SK-N-SH treated with all-trans-retinoic acid at 6 μM for 48 hours (cell line): ENCODE data around the gene CUEDC2.

ENCODE experiments used
- BACH2 ChIP-seq: fragments of 250-450 bp; sonication (Bioruptor Pico); IDR thresholded peaks from 2 replicates; pipeline ENCODE4 v1.9.0; 2021; ENCODE audit warnings: mild to moderate bottlenecking, borderline replicate concordance
- CREB5 ChIP-seq: fragments of 250-450 bp; sonication (Bioruptor Pico); IDR thresholded peaks from 2 replicates; pipeline ENCODE4 v1.5.1; 2020; ENCODE audit warnings: low read depth, mild to moderate bottlenecking, moderate library complexity
- CSRNP3 ChIP-seq: fragments of 250-450 bp; sonication (Bioruptor Pico); IDR thresholded peaks from 2 replicates; pipeline ENCODE4 v1.5.1; 2021; ENCODE audit warnings: mild to moderate bottlenecking, moderate library complexity
- OSR1 ChIP-seq: fragments of 250-450 bp; sonication (Bioruptor Pico); IDR thresholded peaks from 2 replicates; pipeline ENCODE4 v1.8.0; 2022; ENCODE audit warnings: moderate library complexity, mild to moderate bottlenecking, inconsistent platforms
- PATZ1 ChIP-seq: fragments of 250-450 bp; sonication (Bioruptor Pico); IDR thresholded peaks from 2 replicates; pipeline ENCODE4 v1.8.0; 2020; ENCODE audit warnings: mild to moderate bottlenecking, moderate library complexity, borderline replicate concordance
- TSHZ2 ChIP-seq: fragments of 250-450 bp; sonication (Bioruptor Pico); IDR thresholded peaks from 2 replicates; pipeline ENCODE4 v1.5.0; 2020; ENCODE audit warnings: mild to moderate bottlenecking, moderate library complexity

GRCh38 chr10:102405632-102406031, 26.7 kb downstream of the CUEDC2 start:
- TF ChIP-seq CSRNP3 (CRISPR knock-in tag), result no peak
- no peak for TF ChIP-seq CREB5
- TF ChIP-seq OSR1 (CRISPR knock-in tag), result no peak
- TF ChIP-seq PATZ1 (CRISPR knock-in tag), result no peak
- no peak for TF ChIP-seq BACH2
- no peak for TF ChIP-seq TSHZ2 (CRISPR knock-in tag)
